ENCODE measurements around the gene PITPNB.

PITPNB gene

DNA sequence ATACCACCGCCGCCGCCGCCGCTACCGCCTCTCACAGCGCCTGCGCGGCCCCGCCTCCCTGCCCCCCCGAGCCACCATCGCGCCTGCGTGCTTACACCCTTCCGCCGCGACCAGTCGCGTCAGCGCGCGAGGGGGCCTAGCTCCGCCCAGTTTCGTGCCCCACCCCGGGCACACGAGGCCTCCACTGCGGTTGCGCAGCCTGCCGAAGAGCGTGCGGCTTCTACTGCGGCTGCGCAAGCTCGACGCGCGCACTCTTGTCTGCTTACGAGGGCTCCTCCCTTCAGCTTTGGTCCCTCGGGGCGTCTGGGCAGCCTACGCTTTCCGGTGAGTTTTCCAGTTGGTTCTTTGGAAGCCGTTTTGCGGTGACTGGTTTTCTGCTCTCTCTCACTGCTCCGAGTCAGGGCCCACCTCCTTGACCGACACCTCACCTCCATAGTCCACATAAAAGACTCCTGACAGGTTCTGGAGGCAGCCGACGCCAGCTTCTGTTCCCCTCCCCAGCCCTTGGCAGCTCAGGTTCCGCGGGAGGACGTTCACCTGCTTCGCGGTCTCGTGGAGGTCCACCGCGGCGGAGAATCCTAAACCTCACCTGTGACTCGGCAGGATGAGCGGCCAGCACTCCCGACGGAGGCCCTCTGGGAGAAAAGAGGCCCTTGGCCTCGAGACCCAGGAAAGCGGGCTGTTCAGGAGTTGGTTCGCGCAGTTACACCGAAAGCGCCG, at the start of gene PITPNB:
PITPNB (minus strand) TSS at position 35 of the 720 bp plus-strand sequence. CDS start 65 bp downstream, outside the sequence.
- DNase-seq (ENCODE audit: low read depth) = peak; percentile 97

GRCh38 chr22:27966168-27967064, 47.4 kb upstream of the PITPNB start:
- DNase-seq (ENCODE audit: low read depth) = no peak

DNA sequence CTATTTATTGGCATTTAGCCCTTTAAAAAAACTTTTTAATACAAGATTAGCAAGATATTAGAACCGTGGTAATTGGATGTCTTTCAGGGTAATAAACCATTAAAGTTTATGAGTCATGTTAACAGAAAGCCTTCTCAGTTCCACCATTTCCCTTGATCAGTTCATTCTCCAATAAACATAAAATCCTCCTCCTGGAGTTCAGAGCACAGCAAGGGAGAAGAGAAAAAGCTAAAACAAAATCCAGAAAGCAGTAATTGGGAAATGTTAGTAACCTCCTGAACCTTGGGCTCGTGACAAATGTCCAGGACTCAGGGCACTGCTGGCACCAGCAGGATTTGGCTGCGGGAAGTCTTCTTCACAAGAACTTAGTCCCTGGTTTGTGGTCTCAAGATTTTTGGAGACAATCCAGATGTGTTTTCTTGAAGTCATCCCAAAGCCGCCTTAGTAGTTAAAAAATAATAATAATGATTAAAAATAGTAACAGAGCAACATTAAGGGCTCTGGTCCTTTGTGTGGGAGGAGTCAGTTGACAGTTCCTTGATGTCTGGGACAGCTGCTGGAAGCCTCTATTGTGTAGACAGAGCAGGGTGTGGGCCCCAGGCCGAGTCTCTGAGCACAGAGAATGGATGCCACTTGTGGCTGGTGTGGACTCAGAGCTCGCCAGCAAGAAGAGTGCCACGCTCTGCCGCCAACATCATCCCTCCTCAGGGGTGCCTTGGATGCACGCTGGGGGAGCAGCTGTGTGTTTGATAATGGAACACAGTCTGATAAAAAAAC, 43.4 kb upstream of the PITPNB start:
- DNase-seq (ENCODE audit: low read depth) = no peak

DNA sequence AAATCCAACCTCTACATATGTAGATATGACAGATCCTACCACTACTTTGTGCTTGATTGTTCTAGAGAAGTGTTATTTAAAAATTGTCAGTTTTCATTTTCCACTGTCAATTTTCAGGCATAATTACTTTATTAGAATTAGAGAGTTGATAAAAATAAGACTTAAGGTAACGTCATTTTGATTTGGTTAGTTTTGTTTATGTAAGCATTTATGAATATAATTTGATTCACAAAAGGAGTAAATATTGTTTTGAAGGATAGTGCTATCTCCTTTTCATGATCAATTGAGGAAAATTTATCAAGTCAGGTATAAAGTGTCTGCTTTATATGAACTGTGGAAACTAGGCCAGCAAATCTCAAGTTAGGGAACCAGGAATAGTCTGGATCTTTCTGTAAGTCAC, 42.6 kb upstream of the PITPNB start:
- no peak for DNase-seq (ENCODE audit: low read depth)

GRCh38 chr22:27961182-27961581, 42.1 kb upstream of the PITPNB start:
- no peak for DNase-seq (ENCODE audit: low read depth)

GRCh38 chr22:27959335-27960090, 40.5 kb upstream of the PITPNB start:
- no peak for DNase-seq (ENCODE audit: low read depth)

- DNase-seq (ENCODE audit: low read depth) = peak; percentile 10
Observed at GRCh38 chr22:27952779-27953178, 33.7 kb upstream of the PITPNB start.

GRCh38 chr22:27952091-27952490, 33.0 kb upstream of the PITPNB start:
- peak; percentile 63 for DNase-seq (ENCODE audit: low read depth)

DNA sequence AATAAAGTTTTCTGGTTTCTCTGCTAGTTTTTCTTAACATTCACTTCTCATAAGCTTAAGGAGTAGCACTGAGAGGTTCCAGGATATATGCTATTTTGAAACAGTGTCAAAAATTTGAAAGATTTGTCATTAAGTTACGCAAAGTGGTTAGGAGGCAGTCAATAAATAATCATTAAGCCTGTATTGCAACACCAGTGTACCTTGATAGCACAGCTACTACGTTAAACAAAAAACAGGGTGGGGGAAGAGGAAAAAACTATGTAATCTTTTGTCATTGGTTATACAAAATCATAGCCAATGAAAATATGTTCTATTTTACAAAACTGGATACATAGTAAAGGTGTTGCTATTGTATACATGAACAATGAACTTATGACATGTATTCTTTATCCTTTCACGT, 30.4 kb upstream of the PITPNB start:
- DNase-seq (ENCODE audit: low read depth) = no peak

DNA sequence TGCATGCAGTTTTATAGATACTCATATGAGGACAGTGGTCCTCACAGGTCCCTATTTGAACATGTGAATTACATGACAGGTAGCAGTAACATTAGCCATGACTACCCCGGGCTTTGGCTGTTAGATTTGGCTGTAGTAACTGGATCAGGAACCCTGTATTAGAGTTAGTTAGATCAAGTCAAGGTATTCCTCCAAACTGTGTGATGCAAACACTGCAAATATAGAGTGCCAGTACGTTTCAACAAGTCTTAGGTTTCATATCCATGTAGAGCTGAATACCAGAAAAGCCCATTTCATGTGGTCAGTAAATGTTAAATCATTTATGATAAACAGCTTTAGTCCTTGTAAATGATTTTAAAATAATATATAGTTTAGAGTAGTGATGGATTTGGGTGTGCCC, 29.5 kb upstream of the PITPNB start:
- no peak for DNase-seq (ENCODE audit: low read depth)

GRCh38 chr22:27947448-27947847, 28.4 kb upstream of the PITPNB start:
- DNase-seq (ENCODE audit: low read depth) = no peak

GRCh38 chr22:27941143-27941542, 22.1 kb upstream of the PITPNB start:
- no peak for DNase-seq (ENCODE audit: low read depth)

- no peak for DNase-seq (ENCODE audit: low read depth)
Observed at GRCh38 chr22:27937453-27937852, 18.4 kb upstream of the PITPNB start.

- DNase-seq (ENCODE audit: low read depth) = no peak
Observed at GRCh38 chr22:27935897-27936296, 16.8 kb upstream of the PITPNB start.

- DNase-seq (ENCODE audit: low read depth) = no peak
Observed at GRCh38 chr22:27934069-27934468, 15.0 kb upstream of the PITPNB start.

DNA sequence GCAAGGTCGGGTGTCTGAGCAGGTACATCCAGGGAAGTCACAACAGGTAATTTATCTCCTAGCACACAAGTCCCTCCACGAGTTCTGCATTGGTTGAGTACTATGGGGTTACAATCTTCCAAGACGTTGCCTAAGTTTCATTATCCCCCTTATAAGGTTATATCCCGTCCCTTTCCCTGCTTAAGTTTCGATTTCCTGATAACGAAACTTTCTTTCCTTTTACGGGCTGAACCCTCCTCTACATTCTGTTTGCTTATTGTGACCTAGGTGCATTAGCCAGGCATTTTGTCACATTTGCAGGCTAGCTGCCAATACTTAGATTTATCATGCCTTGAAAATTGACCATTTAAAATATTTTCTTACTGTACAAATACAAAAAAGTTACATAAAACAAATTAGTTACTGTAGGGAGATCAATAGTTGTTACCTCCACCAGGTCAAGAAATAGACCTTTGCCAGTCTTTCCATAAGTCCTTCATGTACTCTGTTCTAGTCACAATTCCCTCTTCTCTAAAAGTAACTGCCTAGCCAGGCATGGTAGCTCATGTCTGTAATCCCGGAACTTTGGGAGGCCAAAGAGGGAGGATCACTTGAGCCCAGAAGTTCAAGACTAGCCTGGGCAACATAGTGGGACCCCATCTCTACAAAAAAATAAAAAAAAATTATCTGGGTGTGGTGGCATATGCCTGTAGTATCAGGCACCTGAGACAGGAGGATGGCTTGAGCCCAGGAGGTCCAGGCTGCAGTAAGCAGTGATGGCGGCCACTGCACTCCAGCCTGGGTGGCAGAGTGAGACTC, 14.3 kb upstream of the PITPNB start:
- no peak for DNase-seq (ENCODE audit: low read depth)

- DNase-seq (ENCODE audit: low read depth) = no peak
Observed at GRCh38 chr22:27930331-27931060, 11.4 kb upstream of the PITPNB start.

GRCh38 chr22:27927608-27928007, 8.6 kb upstream of the PITPNB start:
- no peak for DNase-seq (ENCODE audit: low read depth)

DNA sequence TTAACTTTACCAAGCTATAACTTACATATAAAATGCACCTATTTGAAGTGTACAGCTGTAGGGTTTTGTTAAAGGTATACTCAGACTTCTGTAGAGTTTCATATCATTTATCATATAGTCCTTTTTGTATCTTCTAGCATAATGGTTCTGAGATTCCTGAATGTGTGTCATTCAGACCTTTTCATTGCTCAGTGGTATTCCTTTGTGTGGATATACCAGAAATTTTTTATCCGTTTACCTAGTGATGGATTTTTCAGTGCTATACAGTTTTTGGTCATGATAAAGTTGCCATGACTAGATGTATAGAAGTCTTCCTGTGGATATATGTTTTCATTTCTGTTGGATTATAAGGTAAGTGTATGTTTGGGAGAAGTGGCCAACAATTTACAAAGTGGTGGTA, 6.3 kb upstream of the PITPNB start:
- no peak for DNase-seq (ENCODE audit: low read depth)
